NCI-H2081 treated with DMSO at 0.1 percent for 48 hours (cell line): ENCODE measurements around the gene TACC2.

Experiments
- DNase-seq: peaks from one replicate; lab custom pipeline; 2025; lab: John Stamatoyannopoulos, UW

TACC2 gene

GRCh38 chr10:122276611-122277208 is 287.7 kb downstream of the TACC2 start:
- no peak for DNase-seq

GRCh38 chr10:122277526-122278136 is 288.7 kb downstream of the TACC2 start:
- no peak for DNase-seq

GRCh38 chr10:122279725-122280141 is 290.8 kb downstream of the TACC2 start:
- no peak for DNase-seq

GRCh38 chr10:122280156-122280555 is 291.2 kb downstream of the TACC2 start:
- DNase-seq: no peak

- no peak for DNase-seq
Observed at GRCh38 chr10:122281018-122281626, 292.2 kb downstream of the TACC2 start.

GRCh38 chr10:122281751-122282150 is 292.8 kb downstream of the TACC2 start:
- DNase-seq: no peak

- no peak for DNase-seq
Observed at GRCh38 chr10:122282253-122282671, 293.3 kb downstream of the TACC2 start.

- no peak for DNase-seq
Observed at GRCh38 chr10:122282909-122283308, 293.9 kb downstream of the TACC2 start.

GRCh38 chr10:122285506-122286444 is 296.8 kb downstream of the TACC2 start:
- no peak for DNase-seq

GRCh38 chr10:122286867-122287266 is 297.9 kb downstream of the TACC2 start:
- DNase-seq: no peak

GRCh38 chr10:122287570-122287969 is 298.6 kb downstream of the TACC2 start:
- DNase-seq: no peak

- no peak for DNase-seq
Observed at GRCh38 chr10:122288262-122288661, 299.3 kb downstream of the TACC2 start.

- no peak for DNase-seq
Observed at GRCh38 chr10:122288917-122289316, 300.0 kb downstream of the TACC2 start.

GRCh38 chr10:122290334-122290733 is 301.4 kb downstream of the TACC2 start:
- DNase-seq: no peak

- no peak for DNase-seq
Observed at GRCh38 chr10:122290833-122291532, 302.0 kb downstream of the TACC2 start.

- no peak for DNase-seq
Observed at GRCh38 chr10:122291739-122292138, 302.8 kb downstream of the TACC2 start.

GRCh38 chr10:122292376-122292775 is 303.4 kb downstream of the TACC2 start:
- no peak for DNase-seq

GRCh38 chr10:122293156-122293960 is 304.4 kb downstream of the TACC2 start:
- DNase-seq: no peak

- DNase-seq: no peak
Observed at GRCh38 chr10:122293961-122294380, 305.0 kb downstream of the TACC2 start.

- DNase-seq: no peak
Observed at GRCh38 chr10:122294511-122295450, 305.8 kb downstream of the TACC2 start.
